Liver (tissue), 9 donors: ENCODE data around the gene RAB44. TPM values are rescaled to one million over a fixed set of nuclear protein-coding genes. Genes with fewer than 3 reads are reported as not detected.
A peak's percentile ranks its signal among the peaks of the same experiment; 100 is the strongest.

Experiments
- DNase-seq: peaks from one replicate; pipeline ENCODE4 v3.0.0-alpha.2; 2017; ENCODE audit warnings: low spot score
- H3K27ac ChIP-seq, 2 donors: one replicate each; pipeline ENCODE4 v1.7.0; 2013; ENCODE audit warnings: inconsistent platforms in 2 of 2, low read length in 2 of 2, control low read depth in 1 of 2, low read depth in 1 of 2, mild to moderate bottlenecking in 1 of 2
- H3K27me3 ChIP-seq, 4 donors: one replicate each; pipeline versions ENCODE4 v1.6.1 to v1.7.0; 2013; ENCODE audit warnings: low read length in 3 of 4, inconsistent platforms in 1 of 4, mild to moderate bottlenecking in 1 of 4, moderate library complexity in 1 of 4; ENCODE audit not compliant: control insufficient read depth in 4 of 4, insufficient read depth in 4 of 4
- H3K36me3 ChIP-seq, 4 donors: one replicate each; pipeline versions ENCODE4 v1.6.1 to v1.7.0; 2013; ENCODE audit warnings: low read length in 3 of 4, mild to moderate bottlenecking in 3 of 4, low read depth in 1 of 4, moderate library complexity in 1 of 4; ENCODE audit not compliant: control insufficient read depth in 4 of 4, insufficient read depth in 3 of 4
- H3K4me1 ChIP-seq, 4 donors: one replicate each; pipeline versions ENCODE4 v1.6.1 to v1.7.0; 2013; ENCODE audit warnings: low read length in 3 of 4, mild to moderate bottlenecking in 3 of 4, moderate library complexity in 1 of 4; ENCODE audit not compliant: control insufficient read depth in 4 of 4, insufficient read depth in 4 of 4
- H3K4me3 ChIP-seq, 3 donors: one replicate each; pipeline versions ENCODE4 v1.6.1 to v1.7.0; 2013; ENCODE audit warnings: low read length in 3 of 3, control low read depth in 1 of 3, low read depth in 1 of 3, mild to moderate bottlenecking in 1 of 3
- H3K9ac ChIP-seq, 2 donors: one replicate each; pipeline ENCODE4 v1.7.0; 2013; ENCODE audit warnings: low read length in 2 of 2, mild to moderate bottlenecking in 2 of 2, moderate library complexity in 2 of 2, control low read depth in 1 of 2, low read depth in 1 of 2
- H3K9me3 ChIP-seq, 4 donors: one replicate each; pipeline versions ENCODE4 v1.6.1 to v1.7.0; 2013; ENCODE audit warnings: low read length in 3 of 4; ENCODE audit not compliant: control insufficient read depth in 4 of 4
- ATF3 ChIP-seq: IDR thresholded peaks from 2 replicates; pipeline ENCODE4 v1.6.1; 2016; ENCODE audit warnings: antibody characterized with exemption
- EGR1 ChIP-seq, 2 donors: IDR thresholded peaks; 2 replicates each; pipeline ENCODE4 v1.6.1; 2016 to 2018; ENCODE audit warnings: antibody characterized with exemption in 2 of 2, low read depth in 2 of 2
- FOXA1 ChIP-seq: IDR thresholded peaks from 2 replicates; pipeline ENCODE4 v1.6.1; 2016; ENCODE audit warnings: antibody characterized with exemption
- FOXA2 ChIP-seq: IDR thresholded peaks from 2 replicates; pipeline ENCODE4 v1.6.1; 2016; ENCODE audit warnings: antibody characterized with exemption
- GABPA ChIP-seq, 2 donors: IDR thresholded peaks in 1 of 2; conservative IDR thresholded peaks in 1 of 2; 2 replicates each; pipeline ENCODE4 v1.6.1; 2016; ENCODE audit warnings: antibody characterized with exemption in 2 of 2, mild to moderate bottlenecking in 1 of 2, moderate library complexity in 1 of 2
- HNF4A ChIP-seq, 2 donors: conservative IDR thresholded peaks; 2 replicates each; pipeline ENCODE4 v1.6.1; 2016; ENCODE audit warnings: antibody characterized with exemption in 2 of 2, mild to moderate bottlenecking in 2 of 2
- HNF4G ChIP-seq: IDR thresholded peaks from 2 replicates; pipeline ENCODE4 v1.6.1; 2016; ENCODE audit warnings: antibody characterized with exemption
- JUND ChIP-seq, 2 donors: IDR thresholded peaks; 2 replicates each; pipeline ENCODE4 v1.6.1; 2016; ENCODE audit warnings: antibody characterized with exemption in 2 of 2
- NR2F2 ChIP-seq: IDR thresholded peaks from 2 replicates; pipeline ENCODE4 v1.6.1; 2016; ENCODE audit warnings: antibody characterized with exemption
- RAD21 ChIP-seq, 2 donors: IDR thresholded peaks; 2 replicates each; pipeline ENCODE4 v1.6.1; 2016; ENCODE audit warnings: antibody characterized with exemption in 2 of 2, mild to moderate bottlenecking in 2 of 2
- RXRA ChIP-seq, 2 donors: IDR thresholded peaks; 2 replicates each; pipeline ENCODE4 v1.6.1; 2017 to 2018; ENCODE audit warnings: antibody characterized with exemption in 2 of 2, mild to moderate bottlenecking in 1 of 2
- SP1 ChIP-seq: IDR thresholded peaks from 2 replicates; pipeline ENCODE4 v1.6.1; 2018; ENCODE audit warnings: antibody characterized with exemption, mild to moderate bottlenecking
- TAF1 ChIP-seq: conservative IDR thresholded peaks from 2 replicates; pipeline ENCODE4 v1.6.1; 2016; ENCODE audit warnings: antibody characterized with exemption, mild to moderate bottlenecking
- YY1 ChIP-seq: IDR thresholded peaks from 2 replicates; pipeline ENCODE4 v1.6.1; 2016; ENCODE audit warnings: antibody characterized with exemption, mild to moderate bottlenecking
- WGBS: extraction: QIAGEN DNeasy Blood & Tissue Kit; methylation state at CpG from one replicate; pipeline ENCODE4 v1.1.7; 2013; 5-methylcytosine and 5-hydroxymethylcytosine counted together
- polyA plus RNA-seq, 2 donors: library from polyadenylated mRNA; stranded (reverse) in 1 of 2; unstranded in 1 of 2; fragments of 200-250 nt in 1 of 2; fragments of >200 nt in 1 of 2; fragmentation: Nextera tagmentation in 1 of 2; extraction: Ambion mirVana in 1 of 2; gene quantifications; one replicate each; pipeline versions ENCODE4 v1.2.1 to v1.2.3, GENCODE V29; 2013 to 2015
- total RNA-seq, 2 donors: library from RNA; depleted of rRNA; stranded (reverse); fragments of >200 nt; gene quantifications; one replicate each; pipeline ENCODE4 v1.2.3, GENCODE V29; 2014
- TF ChIP-seq, protein P1 (sequence below): fragments of 150-350 bp; IDR thresholded peaks from 2 replicates; pipeline ENCODE4 v1.5.1; 2017; ENCODE audit warnings: improper control_type of control experiment, low read depth, low read length; ENCODE audit not compliant: missing input control
- TF ChIP-seq, protein P2 (sequence below): IDR thresholded peaks from 2 replicates; pipeline ENCODE4 v1.6.1; 2016; ENCODE audit warnings: antibody characterized with exemption
- TF ChIP-seq, protein P3 (sequence below): IDR thresholded peaks from 2 replicates; pipeline ENCODE4 v1.6.1; 2016; ENCODE audit warnings: antibody characterized with exemption, mild to moderate bottlenecking
- TF ChIP-seq, protein P4 (sequence below): IDR thresholded peaks from 2 replicates; pipeline ENCODE4 v1.6.1; 2016; ENCODE audit warnings: antibody characterized with exemption
- donor health status: healthy.
- donor health status: healthy.
- donor health status: healthy.
- donor health status: healthy.
- donor health status: healthy.

RAB44 gene
- total and polyA plus RNA-seq, 4 donors, result 0.02 to 1.3 (median 0.08) TPM; not detected in 1

DNA sequence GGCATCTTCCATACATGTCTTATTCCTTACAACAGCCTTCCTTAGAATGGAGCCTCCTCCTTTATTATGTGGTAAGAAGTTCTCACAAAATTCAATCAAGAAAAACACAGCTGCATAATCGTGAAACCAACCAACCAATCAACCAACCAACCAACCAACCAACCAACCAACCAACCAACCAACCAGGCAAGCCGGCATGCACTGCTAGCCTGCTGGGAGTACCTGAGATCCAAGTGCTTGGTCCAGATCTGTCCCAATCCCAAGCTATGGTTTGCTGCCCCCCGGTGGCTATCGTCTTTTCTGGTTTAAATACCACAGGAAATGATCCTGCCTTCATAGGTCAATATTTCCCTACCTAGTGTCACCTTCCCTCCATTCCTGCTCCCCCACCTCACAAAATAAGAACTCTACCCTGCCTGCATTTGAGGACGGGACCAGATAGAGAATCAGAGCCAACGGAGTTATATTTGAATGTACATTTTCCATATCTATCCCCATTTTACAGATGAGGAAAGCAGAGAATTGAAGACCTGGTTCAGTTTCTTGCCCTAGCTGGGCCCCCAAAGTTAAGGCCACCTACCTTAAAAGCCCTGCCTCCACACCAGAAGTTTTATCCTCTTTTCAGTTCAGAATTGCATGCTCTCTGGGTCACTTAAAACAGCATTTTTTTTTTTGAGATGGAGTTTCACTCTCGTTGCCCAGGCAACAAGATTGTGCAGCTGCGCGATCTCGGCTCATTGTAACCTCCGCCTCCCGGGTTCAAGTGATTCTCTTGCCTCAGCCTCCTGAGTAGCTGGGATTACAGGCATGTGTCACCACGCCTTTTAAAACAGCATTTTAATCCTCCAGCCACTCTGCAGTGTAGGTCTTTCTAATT lies 27.1 kb downstream of the RAB44 start:
- Histone ChIP-seq H3K36me3 (no peaks in the 10 kb centered on the region), H3K27me3 (no peaks in the 10 kb centered on the region), H3K9me3 (no peaks in the 10 kb centered on the region), H3K4me1 (no peaks in the 10 kb centered on the region), H3K4me3 (no peak overlapping the region), H3K9ac (no peak overlapping the region), H3K27ac (no peak overlapping the region)
- TF ChIP-seq RAD21 (IDR thresholded peaks at IDR 0.05) (peak; percentile 91 to 94), RXRA (IDR thresholded peaks at IDR 0.05) (peak in 1 of 2 donors; percentile 15), FOXA2 (no peak), NR2F2 (no peak), HNF4A (conservative IDR thresholded peaks at IDR 0.05) (peak in 1 of 2 donors; percentile 32)
- TF ChIP-seq, protein P1, sequence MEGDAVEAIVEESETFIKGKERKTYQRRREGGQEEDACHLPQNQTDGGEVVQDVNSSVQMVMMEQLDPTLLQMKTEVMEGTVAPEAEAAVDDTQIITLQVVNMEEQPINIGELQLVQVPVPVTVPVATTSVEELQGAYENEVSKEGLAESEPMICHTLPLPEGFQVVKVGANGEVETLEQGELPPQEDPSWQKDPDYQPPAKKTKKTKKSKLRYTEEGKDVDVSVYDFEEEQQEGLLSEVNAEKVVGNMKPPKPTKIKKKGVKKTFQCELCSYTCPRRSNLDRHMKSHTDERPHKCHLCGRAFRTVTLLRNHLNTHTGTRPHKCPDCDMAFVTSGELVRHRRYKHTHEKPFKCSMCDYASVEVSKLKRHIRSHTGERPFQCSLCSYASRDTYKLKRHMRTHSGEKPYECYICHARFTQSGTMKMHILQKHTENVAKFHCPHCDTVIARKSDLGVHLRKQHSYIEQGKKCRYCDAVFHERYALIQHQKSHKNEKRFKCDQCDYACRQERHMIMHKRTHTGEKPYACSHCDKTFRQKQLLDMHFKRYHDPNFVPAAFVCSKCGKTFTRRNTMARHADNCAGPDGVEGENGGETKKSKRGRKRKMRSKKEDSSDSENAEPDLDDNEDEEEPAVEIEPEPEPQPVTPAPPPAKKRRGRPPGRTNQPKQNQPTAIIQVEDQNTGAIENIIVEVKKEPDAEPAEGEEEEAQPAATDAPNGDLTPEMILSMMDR, result peak; percentile 75
- WGBS, result 53% methylated on average over 13 of the region's 13 CpGs
- DNase-seq, result peak; percentile 71

- DNase-seq, result no peak
These were observed 28.0 kb downstream of the RAB44 start for GRCh38 chr6:36725581-36725980.

More at GRCh38 chr6:36725581-36725980, 28.0 kb downstream of the RAB44 start:
- Histone ChIP-seq H3K9me3 (no peaks in the 10 kb centered on the region), H3K4me1 (no peaks in the 10 kb centered on the region), H3K4me3 (no peak overlapping the region), H3K27me3 (no peaks in the 10 kb centered on the region), H3K27ac (no peak overlapping the region), H3K9ac (no peak overlapping the region), H3K36me3 (no peaks in the 10 kb centered on the region)
- no peak for TF ChIP-seq NR2F2
- TF ChIP-seq, protein P1, result no peak
- TF ChIP-seq HNF4G, result no peak
- no peak for TF ChIP-seq YY1
- TF ChIP-seq ATF3, result no peak
- TF ChIP-seq JUND (IDR thresholded peaks at IDR 0.05), result no peak
- no peak for TF ChIP-seq RAD21 (IDR thresholded peaks at IDR 0.05)
- no peak for TF ChIP-seq TAF1
- TF ChIP-seq EGR1 (IDR thresholded peaks at IDR 0.05; ENCODE audit: low read depth in 2 of 2), result no peak
- TF ChIP-seq FOXA1, result no peak
- no peak for TF ChIP-seq RXRA (IDR thresholded peaks at IDR 0.05)
- TF ChIP-seq, protein P2, sequence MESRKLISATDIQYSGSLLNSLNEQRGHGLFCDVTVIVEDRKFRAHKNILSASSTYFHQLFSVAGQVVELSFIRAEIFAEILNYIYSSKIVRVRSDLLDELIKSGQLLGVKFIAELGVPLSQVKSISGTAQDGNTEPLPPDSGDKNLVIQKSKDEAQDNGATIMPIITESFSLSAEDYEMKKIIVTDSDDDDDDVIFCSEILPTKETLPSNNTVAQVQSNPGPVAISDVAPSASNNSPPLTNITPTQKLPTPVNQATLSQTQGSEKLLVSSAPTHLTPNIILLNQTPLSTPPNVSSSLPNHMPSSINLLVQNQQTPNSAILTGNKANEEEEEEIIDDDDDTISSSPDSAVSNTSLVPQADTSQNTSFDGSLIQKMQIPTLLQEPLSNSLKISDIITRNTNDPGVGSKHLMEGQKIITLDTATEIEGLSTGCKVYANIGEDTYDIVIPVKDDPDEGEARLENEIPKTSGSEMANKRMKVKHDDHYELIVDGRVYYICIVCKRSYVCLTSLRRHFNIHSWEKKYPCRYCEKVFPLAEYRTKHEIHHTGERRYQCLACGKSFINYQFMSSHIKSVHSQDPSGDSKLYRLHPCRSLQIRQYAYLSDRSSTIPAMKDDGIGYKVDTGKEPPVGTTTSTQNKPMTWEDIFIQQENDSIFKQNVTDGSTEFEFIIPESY, result no peak
- TF ChIP-seq SP1, result no peak
- TF ChIP-seq, protein P3, sequence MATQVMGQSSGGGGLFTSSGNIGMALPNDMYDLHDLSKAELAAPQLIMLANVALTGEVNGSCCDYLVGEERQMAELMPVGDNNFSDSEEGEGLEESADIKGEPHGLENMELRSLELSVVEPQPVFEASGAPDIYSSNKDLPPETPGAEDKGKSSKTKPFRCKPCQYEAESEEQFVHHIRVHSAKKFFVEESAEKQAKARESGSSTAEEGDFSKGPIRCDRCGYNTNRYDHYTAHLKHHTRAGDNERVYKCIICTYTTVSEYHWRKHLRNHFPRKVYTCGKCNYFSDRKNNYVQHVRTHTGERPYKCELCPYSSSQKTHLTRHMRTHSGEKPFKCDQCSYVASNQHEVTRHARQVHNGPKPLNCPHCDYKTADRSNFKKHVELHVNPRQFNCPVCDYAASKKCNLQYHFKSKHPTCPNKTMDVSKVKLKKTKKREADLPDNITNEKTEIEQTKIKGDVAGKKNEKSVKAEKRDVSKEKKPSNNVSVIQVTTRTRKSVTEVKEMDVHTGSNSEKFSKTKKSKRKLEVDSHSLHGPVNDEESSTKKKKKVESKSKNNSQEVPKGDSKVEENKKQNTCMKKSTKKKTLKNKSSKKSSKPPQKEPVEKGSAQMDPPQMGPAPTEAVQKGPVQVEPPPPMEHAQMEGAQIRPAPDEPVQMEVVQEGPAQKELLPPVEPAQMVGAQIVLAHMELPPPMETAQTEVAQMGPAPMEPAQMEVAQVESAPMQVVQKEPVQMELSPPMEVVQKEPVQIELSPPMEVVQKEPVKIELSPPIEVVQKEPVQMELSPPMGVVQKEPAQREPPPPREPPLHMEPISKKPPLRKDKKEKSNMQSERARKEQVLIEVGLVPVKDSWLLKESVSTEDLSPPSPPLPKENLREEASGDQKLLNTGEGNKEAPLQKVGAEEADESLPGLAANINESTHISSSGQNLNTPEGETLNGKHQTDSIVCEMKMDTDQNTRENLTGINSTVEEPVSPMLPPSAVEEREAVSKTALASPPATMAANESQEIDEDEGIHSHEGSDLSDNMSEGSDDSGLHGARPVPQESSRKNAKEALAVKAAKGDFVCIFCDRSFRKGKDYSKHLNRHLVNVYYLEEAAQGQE, result no peak
- TF ChIP-seq HNF4A (conservative IDR thresholded peaks at IDR 0.05), result no peak
- TF ChIP-seq GABPA (IDR thresholded peaks at IDR 0.05 in 1 of 2, conservative IDR thresholded peaks at IDR 0.05 in 1 of 2), result no peak
- TF ChIP-seq, protein P4, sequence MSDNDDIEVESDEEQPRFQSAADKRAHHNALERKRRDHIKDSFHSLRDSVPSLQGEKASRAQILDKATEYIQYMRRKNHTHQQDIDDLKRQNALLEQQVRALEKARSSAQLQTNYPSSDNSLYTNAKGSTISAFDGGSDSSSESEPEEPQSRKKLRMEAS, result no peak
- no peak for TF ChIP-seq FOXA2
- 88% methylated on average over 7 of the region's 7 CpGs for WGBS
